Amniotic stem cell (primary cell): ENCODE measurements around the gene TMEM176A.
A peak's percentile ranks its signal among the peaks of the same experiment; 100 is the strongest.
"Not testable (repeated sequence)": the region's sequence is repeated elsewhere in the genome, so short reads cannot be mapped to it uniquely, and the experiment has no call there.

Experiments used
- DNase-seq: peaks from one replicate; lab custom pipeline; 2025; lab: John Stamatoyannopoulos, UW

The TMEM176A gene, protein sequence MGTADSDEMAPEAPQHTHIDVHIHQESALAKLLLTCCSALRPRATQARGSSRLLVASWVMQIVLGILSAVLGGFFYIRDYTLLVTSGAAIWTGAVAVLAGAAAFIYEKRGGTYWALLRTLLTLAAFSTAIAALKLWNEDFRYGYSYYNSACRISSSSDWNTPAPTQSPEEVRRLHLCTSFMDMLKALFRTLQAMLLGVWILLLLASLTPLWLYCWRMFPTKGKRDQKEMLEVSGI

GRCh38 chr7:150800581-150801241 lies at the start of gene TMEM176A:
Gene TMEM176A (plus strand): TSS chr7:150800769. CDS start chr7:150801551, 782 bp downstream.
- no peak for DNase-seq

- DNase-seq, result no peak
Measured at GRCh38 chr7:150751702-150752101, 48.9 kb upstream of the TMEM176A start.

GRCh38 chr7:150753239-150753638 lies 47.3 kb upstream of the TMEM176A start:
- DNase-seq, result no peak

DNA sequence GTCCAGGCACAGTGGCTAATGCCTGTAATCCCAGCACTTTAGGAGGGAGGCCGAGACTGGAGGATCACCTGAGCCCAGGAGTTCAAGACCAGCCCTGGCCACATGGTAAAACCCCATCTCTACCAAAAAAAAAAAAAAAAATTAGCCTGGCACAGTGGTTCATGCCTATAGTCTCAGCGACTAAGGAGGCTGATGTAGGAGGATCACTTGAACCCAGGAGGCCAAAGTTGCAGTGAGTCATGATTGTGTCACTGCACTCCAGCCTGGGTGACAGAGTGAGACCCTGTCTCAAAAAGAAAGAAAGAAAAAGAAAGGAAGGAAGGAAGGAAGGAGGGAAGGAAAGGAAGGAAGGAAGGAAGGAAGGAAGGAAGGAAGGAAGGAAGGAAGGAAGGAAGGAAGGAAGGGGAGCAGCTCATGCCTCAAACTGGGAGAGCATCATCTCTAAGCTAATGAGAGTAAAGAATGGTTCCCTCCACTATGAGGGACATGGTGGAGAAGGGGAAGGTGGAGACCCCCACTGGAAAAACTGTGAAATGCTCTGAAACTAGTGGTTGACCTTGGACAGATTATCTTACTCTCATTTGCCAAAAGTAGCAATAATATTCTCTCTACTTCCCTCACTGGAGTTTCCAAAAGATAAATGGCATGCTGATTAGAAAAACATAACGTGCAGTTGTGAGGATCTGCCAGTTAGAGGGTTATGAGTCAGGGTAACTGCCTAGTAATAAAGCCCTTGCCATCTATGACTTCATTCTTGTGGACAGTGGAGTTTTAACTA lies 46.6 kb upstream of the TMEM176A start:
- DNase-seq, result no peak

GRCh38 chr7:150754951-150755350 lies 45.6 kb upstream of the TMEM176A start:
- no peak for DNase-seq

- no peak for DNase-seq
Measured at GRCh38 chr7:150755473-150756099, 45.0 kb upstream of the TMEM176A start.

DNA sequence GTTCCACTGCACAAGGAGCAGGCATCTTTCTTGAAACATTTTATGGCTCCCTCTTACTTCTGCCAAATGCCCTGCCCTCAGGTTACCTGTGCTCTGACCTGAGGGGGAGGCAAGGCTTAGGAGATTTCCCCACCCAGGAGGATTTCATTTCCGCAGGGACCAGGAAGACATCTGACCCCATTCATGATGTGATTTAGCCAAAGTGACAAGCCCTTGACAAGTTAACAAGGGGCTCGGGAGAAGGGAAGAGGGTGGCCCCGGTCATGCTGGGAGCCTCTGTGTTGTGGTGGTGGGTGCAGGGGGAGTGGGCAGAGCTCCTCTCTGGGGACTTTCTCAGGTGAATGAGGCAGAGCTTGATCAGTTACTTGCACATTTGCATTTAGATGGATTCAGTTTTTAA lies 44.4 kb upstream of the TMEM176A start:
- DNase-seq, result no peak

GRCh38 chr7:150756858-150757257 lies 43.7 kb upstream of the TMEM176A start:
- DNase-seq, result no peak

DNA sequence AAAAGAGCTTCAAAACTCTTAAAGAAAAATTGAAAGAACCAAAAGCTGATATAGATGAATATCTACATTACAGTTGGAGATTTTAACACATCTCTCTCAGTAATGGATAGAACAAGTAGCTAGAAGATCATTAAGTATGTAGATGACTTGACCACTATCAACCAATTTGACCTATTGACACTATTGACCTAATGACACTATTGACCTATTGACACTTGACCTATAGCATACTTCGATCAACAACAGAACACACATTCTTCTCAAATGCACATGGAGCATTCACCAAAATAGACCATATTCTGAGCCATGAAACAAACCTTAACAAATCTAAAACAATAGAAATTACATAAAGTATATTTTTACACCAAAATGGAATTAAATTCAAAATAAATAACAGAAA lies 41.1 kb upstream of the TMEM176A start:
- no peak for DNase-seq

GRCh38 chr7:150766334-150766709 lies 34.2 kb upstream of the TMEM176A start:
- DNase-seq, result no peak

DNA sequence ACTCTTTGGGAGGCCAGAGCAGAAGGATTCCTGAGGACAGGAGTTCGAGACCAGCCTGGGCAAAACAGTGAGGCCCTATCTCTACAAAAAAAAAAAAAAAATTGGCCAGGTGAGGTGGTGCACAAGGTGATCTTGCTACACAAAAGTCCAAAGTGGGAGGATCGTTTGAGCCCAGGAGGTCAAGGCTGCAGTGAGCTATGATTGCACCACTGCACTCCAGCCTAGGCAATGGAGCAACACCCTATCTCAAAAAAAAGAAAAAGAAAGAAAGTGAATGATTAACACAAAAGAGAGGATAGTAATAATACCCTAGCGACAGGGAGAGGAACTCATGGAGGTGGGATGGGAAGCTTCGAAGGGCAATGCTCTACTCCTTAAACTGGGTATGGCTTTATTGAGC lies 30.8 kb upstream of the TMEM176A start:
- no peak for DNase-seq

- not testable (repeated sequence) for DNase-seq
Measured at GRCh38 chr7:150774131-150774530, 26.4 kb upstream of the TMEM176A start.

GRCh38 chr7:150778014-150778737 lies 22.4 kb upstream of the TMEM176A start:
- DNase-seq, result no peak

DNA sequence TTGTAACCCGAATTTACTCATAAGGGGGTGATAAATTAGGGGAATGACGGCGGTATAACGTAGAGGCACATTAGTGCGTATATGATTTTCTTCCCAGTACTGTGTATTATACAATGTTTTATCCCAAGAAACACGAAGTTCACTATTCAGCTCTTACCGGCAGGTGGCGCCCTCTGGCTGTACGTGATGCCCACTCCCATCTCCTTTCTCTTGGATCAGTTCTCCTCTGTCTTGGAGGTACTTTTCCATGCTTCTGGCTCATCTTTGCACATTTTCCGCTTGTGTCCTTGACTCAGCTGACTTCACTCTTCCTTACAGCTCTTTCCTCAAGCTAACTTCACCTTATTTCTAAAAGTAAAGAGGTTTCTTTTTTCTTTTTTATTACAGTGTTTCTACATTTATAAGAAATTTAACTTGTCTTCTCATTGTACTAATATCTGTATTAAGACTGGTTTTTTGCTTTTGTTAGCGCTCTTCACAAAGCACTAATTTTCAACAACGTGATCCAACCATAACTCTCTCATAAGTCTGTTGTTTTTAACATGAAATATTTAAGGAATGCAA lies 21.7 kb upstream of the TMEM176A start:
- DNase-seq, result peak; percentile 8

- no peak for DNase-seq
Measured at GRCh38 chr7:150780292-150780691, 20.3 kb upstream of the TMEM176A start.

DNA sequence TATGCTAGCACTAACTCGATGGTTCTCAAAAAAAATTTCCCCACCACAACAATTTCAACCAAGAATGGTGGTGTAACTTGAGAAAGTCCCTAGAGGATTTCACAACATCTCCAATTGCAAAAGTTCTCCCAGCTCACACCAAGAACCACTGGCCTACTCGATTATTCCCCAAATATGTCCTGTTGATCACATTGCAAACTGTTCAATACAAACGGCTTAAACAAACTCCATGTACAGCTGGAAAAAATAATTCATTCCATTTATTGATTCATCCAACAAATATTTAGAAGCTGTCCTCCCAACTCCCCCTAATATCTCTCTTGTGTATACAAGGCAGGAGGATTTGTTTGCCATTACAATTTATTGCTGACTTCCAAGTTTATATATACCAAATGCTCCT lies 19.5 kb upstream of the TMEM176A start:
- DNase-seq, result no peak

GRCh38 chr7:150781961-150782360 lies 18.6 kb upstream of the TMEM176A start:
- DNase-seq, result no peak

DNA sequence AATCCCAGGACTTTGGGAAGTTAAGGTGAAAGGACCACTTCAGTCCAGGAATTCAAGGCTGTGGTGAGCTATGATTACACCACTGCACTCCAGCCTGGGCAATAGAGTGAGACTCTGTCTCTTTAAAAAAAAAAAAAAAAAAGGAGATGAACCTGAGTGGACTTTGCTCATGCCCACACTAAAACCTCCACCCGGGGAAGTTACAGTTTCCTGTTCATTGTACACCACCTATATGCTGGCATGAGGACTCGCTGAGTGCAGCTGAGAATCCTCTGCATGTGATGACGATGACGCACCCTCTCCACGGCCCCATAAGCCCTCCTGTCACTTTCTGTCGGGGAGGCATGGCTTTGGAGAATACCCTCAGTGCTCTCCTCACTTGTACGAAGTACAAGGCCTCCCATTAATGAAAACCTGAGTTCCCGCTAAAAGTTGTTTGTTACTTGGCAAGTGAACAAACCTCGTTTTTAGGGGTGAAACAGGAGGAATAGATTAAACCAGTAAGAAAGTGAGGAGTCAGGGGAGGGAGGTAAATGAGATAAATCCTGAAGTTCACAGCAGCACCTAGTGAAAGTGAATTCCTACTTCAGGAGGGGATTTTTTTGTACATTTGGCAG lies 16.3 kb upstream of the TMEM176A start:
- DNase-seq, result no peak

DNA sequence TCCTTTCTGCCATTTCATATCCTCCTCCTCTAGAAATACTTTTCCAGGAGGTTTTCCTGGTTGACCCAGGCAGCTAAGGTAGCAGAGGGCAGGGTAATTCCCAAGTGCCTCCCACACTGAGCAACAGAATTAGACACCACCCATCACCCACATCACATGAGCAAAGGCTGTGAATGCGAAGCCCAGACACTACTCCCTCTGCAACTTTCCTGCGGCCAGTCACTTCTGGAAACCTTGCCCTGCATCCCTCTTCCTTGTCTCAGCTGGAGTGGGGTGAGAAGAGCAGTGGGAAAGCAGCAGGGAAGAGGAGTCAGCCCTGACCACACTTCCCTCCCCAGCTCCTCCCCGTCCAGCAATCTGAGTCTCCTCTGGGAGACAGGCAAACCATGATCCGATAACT lies 15.6 kb upstream of the TMEM176A start:
- DNase-seq, result no peak

GRCh38 chr7:150787321-150788281 lies 13.0 kb upstream of the TMEM176A start:
- DNase-seq, result no peak
